ENCODE measurements around the gene GALT.
"Not testable (repeated sequence)": the region's sequence is repeated elsewhere in the genome, so short reads cannot be mapped to it uniquely, and the experiment has no call there.

Gene GALT

DNA sequence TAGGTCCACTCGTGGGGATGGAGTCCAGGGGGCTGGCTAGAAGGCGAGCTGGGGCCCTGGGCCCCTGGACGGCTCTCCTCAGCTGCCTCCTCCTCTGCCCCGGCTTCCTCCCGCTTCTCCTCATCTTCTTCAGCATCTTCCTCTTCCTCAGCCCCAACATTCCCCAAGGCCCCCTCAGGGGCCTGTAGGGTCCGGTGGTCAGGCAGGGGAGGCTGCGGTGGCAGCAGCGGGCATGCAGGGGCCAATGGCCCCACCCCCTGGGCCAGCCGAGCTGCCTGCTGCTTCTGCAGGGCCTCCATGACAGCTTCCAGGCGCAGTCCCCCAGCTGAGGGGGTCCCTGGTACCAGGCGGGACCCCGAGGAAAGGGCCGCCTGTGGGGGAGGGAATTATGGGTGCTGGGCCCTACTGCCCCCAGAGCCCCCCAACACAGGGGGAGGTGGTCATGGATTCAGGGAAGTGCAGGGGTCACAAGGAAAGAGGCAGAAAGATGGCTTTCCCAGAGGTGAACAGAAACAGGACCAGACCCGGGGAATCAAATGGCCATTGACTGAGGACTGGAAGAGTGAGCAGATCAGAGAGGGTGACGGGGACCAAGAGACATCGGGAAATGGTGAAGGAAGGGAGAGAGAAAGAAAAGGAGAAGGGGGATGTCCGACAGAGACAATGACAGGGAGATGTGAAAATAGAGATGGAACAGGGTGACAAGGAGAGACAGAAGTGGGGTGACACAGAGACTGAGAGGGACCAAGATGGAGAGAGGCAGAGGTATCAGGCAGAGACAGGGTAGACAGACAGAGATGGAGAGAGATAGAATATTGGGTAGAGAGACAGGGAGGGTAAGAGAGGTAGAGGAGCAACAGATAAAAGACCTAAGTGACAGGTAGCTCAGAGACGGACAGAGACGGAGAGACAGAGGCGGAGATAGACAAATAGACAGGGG lies 18.5 kb upstream of the GALT start:
- DNase-seq (ENCODE audit: low read depth in 1 of 2, low spot score in 1 of 2), result no peak

DNA sequence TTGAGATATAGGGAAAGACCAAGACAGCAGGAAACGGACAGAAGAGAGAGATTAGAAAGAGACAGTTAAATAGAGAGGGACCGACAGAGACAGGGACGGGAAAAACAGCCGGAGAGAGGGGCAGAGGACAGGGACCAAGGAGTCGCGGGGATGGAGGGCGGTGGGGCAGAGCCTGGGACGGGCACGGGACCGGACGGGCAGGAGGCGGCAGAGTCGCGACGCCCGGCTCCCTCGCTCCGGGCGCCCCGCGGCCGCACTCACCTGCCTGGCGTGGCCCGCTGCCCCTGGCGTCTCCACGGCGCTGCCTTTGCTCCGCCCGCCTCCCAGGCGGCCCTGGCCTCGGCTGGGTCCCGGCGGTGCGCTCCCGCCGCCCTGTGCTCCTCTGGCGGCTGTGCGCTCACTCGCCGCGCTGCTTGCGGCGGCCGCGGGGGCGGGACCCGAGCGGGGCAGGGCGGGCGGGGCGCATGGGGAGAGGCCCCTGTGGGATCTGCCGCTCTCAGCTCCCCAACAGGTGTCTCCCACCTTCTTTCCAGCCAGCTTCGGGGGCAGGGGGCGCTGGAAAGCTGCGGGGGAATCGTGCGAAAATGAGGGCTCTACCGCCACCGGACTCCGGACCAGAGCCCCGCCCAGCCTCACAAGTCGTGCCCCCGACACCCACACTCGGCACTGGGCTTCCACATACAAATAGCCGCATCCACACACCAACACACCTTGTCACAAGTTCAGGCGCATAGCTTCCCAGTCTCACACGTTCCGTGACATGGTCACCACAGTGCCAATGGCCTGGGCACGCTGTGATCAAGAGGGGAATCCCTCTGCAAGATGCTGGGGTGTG lies 17.6 kb upstream of the GALT start, which contains the start of gene ARID3C:
Gene ARID3C (minus strand): TSS at position 411 of the 835 bp plus-strand sequence. CDS start 1,052 bp downstream, outside the sequence.
- no peak for DNase-seq (ENCODE audit: low read depth in 1 of 2, low spot score in 1 of 2)

DNA sequence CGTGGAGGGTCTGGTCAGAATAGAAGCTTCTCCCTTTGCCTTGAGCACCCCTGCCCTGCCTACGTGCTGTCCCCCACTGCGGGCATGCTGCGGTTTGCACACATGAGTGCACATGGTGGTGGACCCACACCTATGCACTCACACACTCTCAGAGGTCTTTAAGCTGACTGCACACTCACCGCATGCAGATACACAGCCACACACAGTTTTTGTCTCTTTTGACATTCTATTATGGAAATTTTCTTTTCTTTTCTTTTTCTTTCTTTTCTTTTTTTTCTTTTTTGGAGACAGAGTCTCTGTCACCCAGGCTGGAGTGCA lies 17.0 kb upstream of the GALT start:
- DNase-seq (ENCODE audit: low read depth in 1 of 2, low spot score in 1 of 2), result no peak

DNA sequence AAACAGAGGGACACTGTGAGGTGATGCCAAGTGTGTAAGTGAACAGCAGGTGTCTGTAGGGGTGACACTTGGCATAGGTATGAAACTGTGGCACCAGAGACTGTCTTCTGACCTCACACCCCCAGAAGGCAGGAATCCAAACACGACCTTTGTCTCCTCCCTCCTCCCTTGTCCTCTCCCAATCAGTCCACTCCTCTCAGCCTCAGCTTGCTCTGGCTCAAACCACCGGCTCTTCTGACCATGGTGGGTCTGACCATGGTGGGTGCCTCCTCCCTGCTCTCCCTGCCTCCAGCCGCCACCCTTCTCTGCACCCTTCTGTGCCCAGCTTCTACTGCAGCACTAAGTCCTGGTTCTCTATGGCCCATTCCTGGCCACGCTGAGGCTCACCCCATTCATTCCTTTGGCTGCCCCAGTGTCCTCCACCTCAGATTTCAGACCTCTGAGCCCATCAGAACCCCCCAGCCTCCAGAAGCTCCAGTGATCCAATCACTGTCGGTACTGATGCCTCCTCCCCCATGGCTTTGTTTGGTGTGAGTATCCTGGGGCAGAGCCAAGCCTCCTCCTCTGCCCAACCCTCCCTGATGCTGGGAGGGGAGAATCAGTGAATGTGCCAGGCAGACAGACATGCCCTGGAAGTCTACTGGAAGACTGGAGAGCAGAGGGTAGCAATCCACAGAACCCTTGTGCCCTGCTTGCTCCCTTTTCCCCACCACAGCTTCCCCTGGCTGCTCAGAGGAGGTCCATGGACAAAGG lies 15.9 kb upstream of the GALT start:
- DNase-seq (ENCODE audit: low read depth in 1 of 2, low spot score in 1 of 2), result no peak

DNA sequence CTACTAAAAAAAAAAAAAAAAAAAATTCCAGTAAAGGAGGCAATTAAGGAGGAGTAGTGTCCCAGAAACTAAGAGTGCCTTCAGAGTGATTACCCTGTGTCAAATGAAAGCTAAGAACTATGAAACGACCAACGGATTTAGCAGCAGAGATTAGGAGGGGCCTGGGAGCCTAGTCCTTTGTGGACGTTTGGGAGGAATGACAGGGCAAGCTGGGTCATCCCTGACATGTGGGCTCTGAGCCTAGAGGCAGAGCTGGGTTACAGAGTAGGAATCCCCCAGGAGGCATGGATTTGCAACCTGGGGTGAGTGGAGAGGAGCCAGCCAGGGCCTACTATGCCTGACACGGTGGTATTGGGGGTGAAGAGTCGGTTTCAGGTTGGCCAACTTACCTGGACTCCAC lies 13.3 kb upstream of the GALT start:
- DNase-seq (ENCODE audit: low read depth in 1 of 2, low spot score in 1 of 2), result no peak

DNA sequence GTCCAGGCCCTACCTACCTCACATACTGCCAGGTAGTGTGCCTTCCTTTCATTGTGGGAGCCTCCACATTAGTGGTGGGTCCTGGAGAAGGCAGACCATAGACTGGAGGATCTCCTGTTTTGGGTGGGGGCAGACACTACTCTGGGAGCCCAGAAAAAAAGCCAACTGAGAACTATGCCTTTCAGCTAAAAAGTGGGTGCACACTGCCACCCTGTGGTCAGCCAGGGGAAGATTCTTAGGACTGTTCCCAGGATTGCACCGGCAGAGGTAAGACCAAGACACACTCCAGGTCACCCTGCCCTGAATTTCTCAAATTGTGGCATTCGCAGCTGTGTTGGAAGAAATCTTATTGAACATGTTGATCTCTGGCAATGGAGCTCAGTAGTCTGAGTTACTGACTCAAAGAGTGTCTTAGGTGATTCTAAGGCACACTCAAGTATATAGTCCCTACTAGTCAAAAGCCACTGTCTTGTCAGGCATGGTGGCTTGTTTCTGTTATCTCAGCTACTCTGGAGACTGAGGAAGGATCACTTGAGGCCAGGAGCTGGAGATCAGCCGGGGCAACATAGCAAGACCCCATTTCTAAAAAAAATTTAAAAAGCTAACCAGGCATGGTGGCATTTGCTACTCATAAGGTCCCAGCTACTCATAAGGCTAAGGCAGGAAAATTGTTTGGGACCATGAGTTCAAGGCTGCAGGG lies 12.5 kb upstream of the GALT start:
- peak; percentile 56 to 69 for DNase-seq (ENCODE audit: low read depth in 1 of 2, low spot score in 1 of 2)

DNA sequence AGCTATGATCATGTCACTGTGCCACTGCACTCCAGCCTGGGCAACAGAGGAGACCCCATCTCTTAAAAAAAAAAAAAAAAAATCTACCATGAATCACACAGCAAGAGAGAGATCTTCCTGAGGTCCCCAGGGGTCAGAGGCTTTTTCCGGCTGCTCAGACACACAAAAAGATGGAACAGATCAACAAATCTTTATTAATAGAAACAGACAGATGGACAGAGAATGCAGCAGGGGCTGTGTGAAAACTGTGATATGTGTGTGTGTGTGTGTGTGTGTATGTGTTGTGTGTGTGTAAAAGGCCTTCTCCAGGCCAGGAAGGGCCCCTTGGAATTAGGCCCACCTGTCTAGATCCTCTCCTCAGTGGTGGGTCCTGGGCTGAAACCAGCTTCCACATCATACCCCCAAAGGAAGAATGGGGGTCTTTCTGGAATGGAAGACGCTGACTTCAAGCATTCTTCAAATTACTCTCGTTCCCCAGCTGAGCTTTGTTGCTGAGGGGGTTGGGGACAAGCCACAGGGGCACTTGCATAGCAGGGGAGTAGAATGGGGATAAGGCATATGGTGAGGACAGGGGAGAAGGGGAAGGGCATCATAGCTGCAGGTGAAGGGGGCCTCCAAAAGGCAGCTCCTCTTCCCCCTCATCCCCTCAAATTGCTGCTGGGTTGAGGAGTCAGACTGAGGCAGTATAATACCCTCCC lies 11.8 kb upstream of the GALT start:
- no peak for DNase-seq (ENCODE audit: low read depth in 1 of 2, low spot score in 1 of 2)

DNA sequence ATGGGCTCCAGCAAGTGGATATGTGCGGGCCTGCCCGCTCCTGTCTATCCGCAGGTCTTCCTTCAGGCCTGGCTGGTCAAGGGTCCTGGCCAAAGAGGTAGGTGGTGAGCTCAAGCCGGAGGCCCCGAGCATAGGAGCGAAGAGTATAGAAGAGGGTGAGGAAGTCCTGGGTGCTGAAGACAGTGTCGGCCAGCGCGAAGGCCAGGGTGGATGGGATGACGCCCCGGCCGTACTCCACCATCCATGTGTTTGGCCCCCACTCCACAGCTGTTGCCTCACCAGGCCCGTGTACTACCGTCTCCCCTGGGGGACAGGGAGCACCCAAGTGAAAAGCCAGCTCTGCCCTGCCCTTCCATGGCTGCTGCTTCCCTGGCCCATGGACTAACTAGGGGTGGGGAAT lies 10.9 kb upstream of the GALT start:
- DNase-seq (ENCODE audit: low read depth in 1 of 2, low spot score in 1 of 2), result no peak

DNA sequence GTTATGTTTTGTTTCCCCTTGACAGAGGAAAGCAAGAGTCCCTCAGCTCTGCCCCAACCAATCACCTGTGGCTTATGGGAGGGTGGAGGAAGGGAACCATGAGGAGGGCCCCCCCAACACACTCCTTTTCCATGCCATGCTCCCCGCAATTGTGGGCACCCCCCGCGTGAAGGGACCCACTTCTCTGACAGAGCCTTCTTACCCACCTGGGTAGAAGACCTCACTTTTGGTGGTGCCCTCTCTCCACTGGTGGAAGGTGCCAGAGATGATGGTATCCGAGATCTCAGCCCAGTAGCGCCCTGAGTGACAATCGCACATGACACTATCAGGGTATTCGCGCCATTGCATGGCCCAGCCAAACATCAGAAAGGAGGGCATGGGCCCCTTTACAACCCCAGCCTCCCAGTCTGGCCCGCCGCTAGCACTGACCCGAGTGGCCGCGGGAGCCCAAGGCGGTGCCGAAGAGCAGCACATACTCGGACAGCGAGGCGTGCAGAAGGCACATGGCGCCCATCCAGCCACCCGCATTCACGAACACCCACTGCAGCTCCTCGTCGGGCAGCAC lies 9.6 kb upstream of the GALT start:
- no peak for DNase-seq (ENCODE audit: low read depth in 1 of 2, low spot score in 1 of 2)

DNA sequence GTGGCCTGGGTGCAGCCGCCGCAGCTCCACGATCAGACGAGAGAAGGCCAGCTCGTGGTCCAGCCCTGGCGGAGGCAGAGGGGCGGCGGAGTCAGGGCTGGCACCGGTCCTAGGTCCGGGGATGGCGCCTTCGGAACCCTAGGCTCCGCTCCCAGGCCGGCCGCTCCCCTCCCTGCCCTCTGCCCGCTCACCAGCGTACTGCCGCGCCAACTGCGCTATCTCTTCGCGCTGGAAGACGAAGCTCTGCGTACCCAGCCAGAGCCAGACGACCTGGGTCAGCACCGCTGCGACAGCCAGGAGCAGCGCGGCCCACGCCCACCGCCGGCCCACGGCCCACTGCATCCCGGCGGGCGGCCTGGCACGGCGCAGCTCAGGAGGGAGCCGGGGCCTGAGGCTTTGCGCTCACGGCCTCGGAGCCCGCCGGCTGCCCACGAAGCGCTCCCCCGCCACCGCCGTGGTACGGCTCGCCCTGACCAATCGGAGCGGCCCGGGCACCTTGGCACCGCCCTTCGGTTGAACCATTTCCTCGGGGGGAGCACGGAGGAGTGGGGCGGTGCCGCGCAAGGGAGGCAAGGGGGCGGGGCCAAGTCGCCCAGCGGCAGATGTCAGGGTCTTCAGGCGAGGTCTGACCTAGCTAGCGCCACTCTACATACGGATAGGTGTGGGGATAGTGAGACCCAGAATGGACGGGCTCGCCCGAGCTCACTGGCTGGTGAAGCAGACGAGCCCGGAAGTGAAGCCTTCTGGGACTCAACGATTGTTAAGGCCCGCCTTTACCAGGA lies 8.9 kb upstream of the GALT start, which contains the start of gene SIGMAR1:
Gene SIGMAR1 (minus strand): TSS at position 432 of the 782 bp plus-strand sequence. CDS start 90 bp downstream, at position 342.
- DNase-seq (ENCODE audit: low read depth in 1 of 2, low spot score in 1 of 2), result peak; percentile 89 to 91

DNA sequence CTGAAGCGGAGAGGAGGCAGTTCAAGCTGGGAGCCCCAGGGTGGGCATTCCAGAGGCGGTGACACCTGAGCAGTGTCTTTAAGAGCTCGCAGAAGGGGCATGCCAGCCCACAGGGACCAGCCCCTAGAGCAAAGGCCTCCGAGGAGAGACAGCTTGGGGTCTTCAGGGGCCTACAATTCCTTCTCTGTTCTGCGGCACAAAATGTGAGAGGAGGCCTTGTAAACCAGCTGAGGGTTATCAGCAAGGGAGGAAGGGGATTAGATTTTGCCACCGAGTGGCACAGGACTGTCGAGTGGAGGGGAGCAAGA lies 8.4 kb upstream of the GALT start:
- no peak for DNase-seq (ENCODE audit: low read depth in 1 of 2, low spot score in 1 of 2)

DNA sequence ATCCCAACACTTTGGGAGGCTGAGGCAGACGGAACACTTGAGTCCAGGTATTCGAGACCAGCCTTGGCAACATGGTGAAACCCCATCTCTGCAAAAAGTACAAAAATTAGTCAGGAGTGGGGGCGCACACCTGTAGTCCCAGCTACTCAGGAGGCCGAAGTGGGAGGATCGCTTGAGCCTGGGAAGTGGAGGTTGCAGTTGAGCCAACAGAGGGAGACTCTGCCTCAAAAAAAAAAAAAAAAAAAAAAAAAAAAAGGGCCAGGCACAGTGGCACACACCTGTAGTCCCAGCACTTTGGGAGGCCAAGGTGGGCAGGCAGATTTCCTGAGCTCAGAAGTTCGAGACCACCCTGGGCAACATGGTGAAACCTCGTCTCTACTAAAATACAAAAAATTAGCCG lies 7.2 kb upstream of the GALT start:
- DNase-seq (ENCODE audit: low read depth in 1 of 2, low spot score in 1 of 2), result not testable (repeated sequence)

DNA sequence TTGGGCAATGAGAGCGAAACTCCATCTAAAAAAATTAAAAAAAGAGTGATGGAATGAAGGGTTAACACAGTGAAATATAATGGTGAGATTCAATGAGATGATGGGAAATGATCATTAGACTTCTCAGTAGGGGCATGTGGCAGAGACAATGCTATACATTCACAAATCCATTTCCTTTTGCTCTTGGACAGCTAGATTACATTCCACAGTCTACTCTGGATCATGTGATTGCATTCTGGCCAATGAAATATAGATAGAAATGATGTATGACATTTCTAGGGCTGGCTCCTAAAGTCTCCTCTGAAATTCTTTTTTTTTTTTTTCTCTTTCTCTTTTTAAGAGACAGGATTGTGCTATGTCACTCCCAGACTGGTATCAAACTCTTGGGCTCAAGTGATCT lies 3.8 kb upstream of the GALT start:
- DNase-seq (ENCODE audit: low read depth in 1 of 2, low spot score in 1 of 2), result no peak

DNA sequence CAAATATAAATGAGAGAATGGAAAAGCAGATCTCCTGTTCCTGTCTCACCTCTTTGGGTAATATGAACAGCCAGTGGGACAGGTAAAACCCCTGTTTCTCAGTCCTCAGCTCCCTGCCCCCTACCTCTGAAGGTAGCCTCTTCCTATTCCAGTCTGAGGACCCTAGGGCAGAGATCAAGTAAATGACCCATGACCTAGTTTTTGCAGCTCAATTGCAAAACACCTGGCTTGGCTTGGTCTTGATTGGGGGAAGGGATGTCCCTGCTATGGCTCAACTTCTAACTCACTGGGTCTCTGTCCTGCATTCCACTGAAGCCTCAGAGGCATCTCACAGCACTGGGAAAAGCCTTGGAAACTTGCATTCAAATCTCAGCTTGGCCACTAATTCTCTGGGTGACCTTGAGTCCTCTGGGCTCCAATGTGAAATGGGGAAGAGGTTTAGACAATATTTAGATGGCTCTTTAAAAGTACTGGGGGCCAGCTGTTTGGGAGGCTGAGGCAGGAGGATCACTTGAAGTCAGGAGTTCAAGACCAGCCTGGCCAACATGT lies 1.6 kb upstream of the GALT start:
- DNase-seq (ENCODE audit: low read depth in 1 of 2, low spot score in 1 of 2), result no peak

DNA sequence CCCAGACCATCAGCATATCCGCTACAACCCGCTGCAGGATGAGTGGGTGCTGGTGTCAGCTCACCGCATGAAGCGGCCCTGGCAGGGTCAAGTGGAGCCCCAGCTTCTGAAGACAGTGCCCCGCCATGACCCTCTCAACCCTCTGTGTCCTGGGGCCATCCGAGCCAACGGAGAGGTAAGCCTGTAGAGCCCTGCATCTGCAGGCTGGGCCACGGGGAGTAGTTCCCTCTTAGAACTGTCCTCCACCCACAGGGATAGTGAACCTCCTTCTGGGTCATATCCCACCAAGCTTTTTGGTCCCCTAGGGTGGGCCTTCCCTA lies 569 bp downstream of the GALT start:
- no peak for DNase-seq (ENCODE audit: low read depth in 1 of 2, low spot score in 1 of 2)

DNA sequence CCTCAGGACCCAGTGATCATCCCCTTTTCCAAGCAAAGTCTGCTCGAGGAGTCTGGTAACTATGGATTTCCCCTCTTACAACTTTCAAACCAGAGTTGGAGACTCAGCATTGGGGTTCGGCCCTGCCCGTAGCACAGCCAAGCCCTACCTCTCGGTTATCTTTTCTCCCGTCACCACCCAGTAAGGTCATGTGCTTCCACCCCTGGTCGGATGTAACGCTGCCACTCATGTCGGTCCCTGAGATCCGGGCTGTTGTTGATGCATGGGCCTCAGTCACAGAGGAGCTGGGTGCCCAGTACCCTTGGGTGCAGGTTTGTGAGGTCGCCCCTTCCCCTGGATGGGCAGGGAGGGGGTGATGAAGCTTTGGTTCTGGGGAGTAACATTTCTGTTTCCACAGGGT lies 1.2 kb downstream of the GALT start:
- DNase-seq (ENCODE audit: low read depth in 1 of 2, low spot score in 1 of 2), result no peak

DNA sequence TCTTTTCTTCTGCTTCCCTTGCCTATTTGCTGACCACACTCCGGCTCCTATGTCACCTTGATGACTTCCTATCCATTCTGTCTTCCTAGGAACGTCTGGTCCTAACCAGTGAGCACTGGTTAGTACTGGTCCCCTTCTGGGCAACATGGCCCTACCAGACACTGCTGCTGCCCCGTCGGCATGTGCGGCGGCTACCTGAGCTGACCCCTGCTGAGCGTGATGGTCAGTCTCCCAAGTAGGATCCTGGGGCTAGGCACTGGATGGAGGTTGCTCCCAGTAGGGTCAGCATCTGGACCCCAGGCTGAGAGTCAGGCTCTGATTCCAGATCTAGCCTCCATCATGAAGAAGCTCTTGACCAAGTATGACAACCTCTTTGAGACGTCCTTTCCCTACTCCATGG lies 2.2 kb downstream of the GALT start:
- DNase-seq (ENCODE audit: low read depth in 1 of 2, low spot score in 1 of 2), result no peak

DNA sequence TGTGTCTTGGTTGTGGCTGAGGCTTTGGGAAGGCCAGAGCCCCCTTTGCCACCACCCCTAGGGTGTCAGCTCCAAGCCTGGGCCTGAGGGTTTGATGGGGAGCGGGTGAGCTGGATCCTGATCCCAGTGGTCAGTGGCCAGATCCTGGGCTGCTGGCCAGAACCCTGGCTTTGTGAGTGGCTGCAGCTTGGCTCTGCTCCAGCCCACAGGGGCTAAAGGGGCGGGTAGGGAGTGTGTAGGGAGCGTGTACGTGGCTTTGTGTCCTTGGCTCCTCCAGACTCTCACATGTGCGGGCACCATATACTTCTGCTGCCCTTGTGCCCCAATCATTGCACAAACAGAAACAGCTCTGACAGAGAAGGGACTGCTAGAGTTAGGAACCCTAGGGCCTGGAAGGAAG lies 4.3 kb downstream of the GALT start:
- no peak for DNase-seq (ENCODE audit: low read depth in 1 of 2, low spot score in 1 of 2)

DNA sequence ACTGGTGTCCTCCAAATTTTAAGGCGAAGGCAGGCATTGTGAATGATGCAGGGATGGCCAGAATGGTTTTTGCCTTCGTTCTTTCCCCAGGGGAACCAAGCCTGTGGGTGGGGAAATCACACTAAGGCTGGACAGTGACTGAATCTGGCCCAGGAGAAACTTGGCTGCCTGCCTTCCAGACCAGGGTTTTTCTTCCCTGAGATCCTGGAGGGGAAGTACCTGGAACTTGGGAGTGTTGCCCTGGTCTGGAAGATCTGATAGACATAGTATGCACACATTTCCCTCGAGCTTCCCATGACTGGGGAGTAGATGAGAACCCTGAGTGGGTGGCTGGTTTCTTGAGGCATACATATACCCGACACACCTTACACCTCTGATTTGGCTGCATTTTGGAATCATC lies 4.8 kb downstream of the GALT start:
- DNase-seq (ENCODE audit: low read depth in 1 of 2, low spot score in 1 of 2), result no peak

Measured in activated CD4-positive, alpha-beta T cell treated with anti-CD3 and anti-CD28 coated beads, Interleukin-2, amount 50 U/mL, for 24 hours (primary cell).